GM21723 (cell line): ENCODE data around the gene SLC4A4.

Source experiments
- ATAC-seq: cut with Tn5 transposase; IDR thresholded peaks from one replicate; pipeline ENCODE4 v1.9.1; 2021; ENCODE audit warnings: mild to moderate bottlenecking, moderate library complexity; ENCODE audit not compliant: unreplicated experiment

Gene SLC4A4

GRCh38 chr4:71338846-71339593, at the start of gene SLC4A4:
Gene SLC4A4, plus strand, starts transcription at chr4:71339020.
- ATAC-seq, result peak; percentile 100

GRCh38 chr4:71290074-71290473, 48.7 kb upstream of the SLC4A4 start:
- ATAC-seq, result no peak

- no peak for ATAC-seq
Measured at GRCh38 chr4:71290476-71290875, 48.3 kb upstream of the SLC4A4 start.

- no peak for ATAC-seq
Measured at GRCh38 chr4:71292228-71292627, 46.6 kb upstream of the SLC4A4 start.

- ATAC-seq, result no peak
Measured at GRCh38 chr4:71293705-71294104, 45.1 kb upstream of the SLC4A4 start.

GRCh38 chr4:71294301-71294700, 44.5 kb upstream of the SLC4A4 start:
- ATAC-seq, result no peak

- no peak for ATAC-seq
Measured at GRCh38 chr4:71296945-71297344, 41.9 kb upstream of the SLC4A4 start.

GRCh38 chr4:71300362-71300761, 38.5 kb upstream of the SLC4A4 start:
- no peak for ATAC-seq

- ATAC-seq, result no peak
Measured at GRCh38 chr4:71300964-71301363, 37.9 kb upstream of the SLC4A4 start.

- no peak for ATAC-seq
Measured at GRCh38 chr4:71303287-71303686, 35.5 kb upstream of the SLC4A4 start.

- ATAC-seq, result no peak
Measured at GRCh38 chr4:71303850-71304249, 35.0 kb upstream of the SLC4A4 start.

GRCh38 chr4:71304289-71304850, 34.5 kb upstream of the SLC4A4 start:
- ATAC-seq, result no peak

GRCh38 chr4:71307729-71308128, 31.1 kb upstream of the SLC4A4 start:
- ATAC-seq, result no peak

GRCh38 chr4:71322425-71322824, 16.4 kb upstream of the SLC4A4 start:
- ATAC-seq, result no peak

GRCh38 chr4:71333368-71333767, 5.5 kb upstream of the SLC4A4 start:
- ATAC-seq, result no peak

GRCh38 chr4:71333960-71334359, 4.9 kb upstream of the SLC4A4 start:
- ATAC-seq, result no peak

GRCh38 chr4:71334465-71334882, 4.3 kb upstream of the SLC4A4 start:
- no peak for ATAC-seq

- ATAC-seq, result no peak
Measured at GRCh38 chr4:71343670-71344466, 5.0 kb downstream of the SLC4A4 start.

- ATAC-seq, result no peak
Measured at GRCh38 chr4:71346710-71347109, 7.9 kb downstream of the SLC4A4 start.

- ATAC-seq, result no peak
Measured at GRCh38 chr4:71348586-71348985, 9.8 kb downstream of the SLC4A4 start.

GRCh38 chr4:71355045-71355444, 16.2 kb downstream of the SLC4A4 start:
- ATAC-seq, result no peak

- no peak for ATAC-seq
Measured at GRCh38 chr4:71355971-71356370, 17.2 kb downstream of the SLC4A4 start.
